HG02970 (cell line): Measurements from ENCODE around the gene NDST3.
"Not testable (repeated sequence)": the region's sequence is repeated elsewhere in the genome, so short reads cannot be mapped to it uniquely, and the experiment has no call there.

ENCODE experiments used
- ATAC-seq: cut with Tn5 transposase; IDR thresholded peaks from one replicate; pipeline ENCODE4 v1.9.1; 2021; ENCODE audit warnings: mild to moderate bottlenecking, moderate library complexity, moderate number of reproducible peaks; ENCODE audit not compliant: unreplicated experiment, low FRiP score

The NDST3 gene

DNA sequence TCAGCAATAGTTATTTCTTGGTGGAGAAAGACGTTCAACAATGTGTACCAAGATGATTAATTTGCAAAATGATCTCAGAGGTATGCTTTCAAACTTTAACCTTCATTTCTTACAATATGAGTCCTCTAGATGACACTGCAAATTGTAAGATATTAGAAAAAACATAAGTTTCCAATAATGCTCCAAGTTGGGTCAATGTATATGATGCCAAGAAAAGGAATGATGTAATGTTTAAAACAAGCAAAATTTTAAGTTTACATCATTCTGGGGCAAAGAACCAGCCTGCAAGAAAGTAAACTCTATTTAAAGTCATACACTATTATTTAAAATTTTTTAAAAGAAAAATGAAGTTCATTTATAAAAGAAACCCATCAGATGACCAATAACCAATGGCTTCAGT is 262.4 kb downstream of the NDST3 start:
- no peak for ATAC-seq

DNA sequence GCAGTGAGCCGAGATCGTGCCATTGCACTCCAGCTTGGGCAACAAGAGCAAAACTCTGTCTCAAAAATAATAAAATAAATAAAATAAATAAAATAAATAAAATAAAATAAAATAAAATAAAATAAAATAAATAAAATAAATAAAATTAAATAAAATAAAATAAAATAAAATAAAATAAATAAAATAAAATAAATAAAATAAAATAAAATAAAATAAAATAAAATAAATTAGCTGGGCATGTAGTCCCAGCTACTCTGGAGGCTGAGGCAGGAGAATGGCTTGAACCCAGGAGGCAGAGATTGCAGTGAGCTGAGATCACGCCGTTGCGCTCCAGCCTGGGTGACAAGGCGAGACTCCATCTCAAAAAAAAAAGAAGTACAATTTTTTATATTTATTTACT is 265.3 kb downstream of the NDST3 start:
- not testable (repeated sequence) for ATAC-seq

DNA sequence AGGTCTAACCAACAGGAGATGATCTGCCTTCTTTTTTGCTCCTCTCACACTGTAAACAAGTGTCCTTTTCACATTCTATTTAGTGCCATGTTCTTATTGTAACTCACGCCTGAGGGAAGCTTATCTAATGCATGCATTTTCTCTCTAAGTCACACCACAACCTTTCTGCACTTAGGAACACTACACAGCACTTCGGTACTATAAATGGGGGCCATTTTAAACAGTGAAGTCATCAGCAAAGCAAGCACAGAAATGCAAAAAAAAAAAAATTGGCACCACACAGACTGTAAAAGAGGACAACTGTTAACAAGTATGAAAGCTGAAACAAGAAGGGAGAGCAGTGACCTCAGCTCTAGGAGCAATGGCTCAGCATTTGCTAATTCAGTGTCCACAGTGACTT is 273.4 kb downstream of the NDST3 start:
- no peak for ATAC-seq
